Osteoblast (primary cell): ENCODE data around the gene ZDHHC24. TPM values are rescaled to one million over a fixed set of nuclear protein-coding genes. Genes with fewer than 3 reads are reported as not detected.

Experiments
- DNase-seq: peaks from one replicate; pipeline ENCODE4 v3.0.0; 2011; ENCODE audit warnings: low spot score, mixed read lengths; ENCODE audit not compliant: insufficient read length; ENCODE audit errors: missing footprints
- H2AFZ ChIP-seq: 2 replicates; pipeline ENCODE4 v1.6.0; 2011; ENCODE audit warnings: mild to moderate bottlenecking, low read length
- H3K27ac ChIP-seq: 2 replicates; pipeline ENCODE4 v1.5.1; 2011; ENCODE audit warnings: mild to moderate bottlenecking, low read depth, low read length, moderate library complexity
- H3K27me3 ChIP-seq: 2 replicates; pipeline ENCODE4 v1.6.0; 2012; ENCODE audit warnings: mild to moderate bottlenecking, control low read depth, inconsistent platforms, low read length, moderate library complexity; ENCODE audit not compliant: insufficient read depth
- H3K36me3 ChIP-seq: 2 replicates; pipeline ENCODE4 v1.5.1; 2011; ENCODE audit warnings: mild to moderate bottlenecking, low read length, control low read depth, moderate library complexity; ENCODE audit not compliant: insufficient read depth
- H3K4me1 ChIP-seq: 2 replicates; pipeline ENCODE4 v1.5.1; 2011; ENCODE audit warnings: mild to moderate bottlenecking, low read length, control low read depth, moderate library complexity; ENCODE audit not compliant: insufficient read depth
- H3K4me2 ChIP-seq: 2 replicates; pipeline ENCODE4 v1.6.0; 2011; ENCODE audit warnings: mild to moderate bottlenecking, low read length; ENCODE audit not compliant: insufficient read depth
- H3K4me3 ChIP-seq: fragments of 200-600 bp; sonication (generic); 3 replicates; pipeline ENCODE4 v1.5.1; 2012; ENCODE audit warnings: mild to moderate bottlenecking, low read length, inconsistent platforms; ENCODE audit not compliant: insufficient read depth
- H3K79me2 ChIP-seq: 2 replicates; pipeline ENCODE4 v1.6.0; 2012; ENCODE audit warnings: mild to moderate bottlenecking, low read length, control low read depth, inconsistent platforms; ENCODE audit not compliant: insufficient read depth
- H3K9me3 ChIP-seq: 2 replicates; pipeline ENCODE4 v1.5.1; 2011; ENCODE audit warnings: low read depth, low read length, control low read depth
- H4K20me1 ChIP-seq: 2 replicates; pipeline ENCODE4 v1.6.0; 2012; ENCODE audit warnings: mild to moderate bottlenecking, low read length, control low read depth; ENCODE audit not compliant: insufficient read depth
- CTCF ChIP-seq: IDR thresholded peaks from 2 replicates; pipeline ENCODE4 v1.5.1; 2011; ENCODE audit warnings: mild to moderate bottlenecking, low read depth, low read length, moderate library complexity; ENCODE audit errors: extremely low read depth
- total RNA-seq: library from RNA; depleted of rRNA; stranded (reverse); fragments of >200 nt; gene quantifications from 2 replicates; pipeline ENCODE4 v1.2.3, GENCODE V29; 2012

Gene ZDHHC24
- total RNA-seq, 1 donor: 10.5 TPM

DNA sequence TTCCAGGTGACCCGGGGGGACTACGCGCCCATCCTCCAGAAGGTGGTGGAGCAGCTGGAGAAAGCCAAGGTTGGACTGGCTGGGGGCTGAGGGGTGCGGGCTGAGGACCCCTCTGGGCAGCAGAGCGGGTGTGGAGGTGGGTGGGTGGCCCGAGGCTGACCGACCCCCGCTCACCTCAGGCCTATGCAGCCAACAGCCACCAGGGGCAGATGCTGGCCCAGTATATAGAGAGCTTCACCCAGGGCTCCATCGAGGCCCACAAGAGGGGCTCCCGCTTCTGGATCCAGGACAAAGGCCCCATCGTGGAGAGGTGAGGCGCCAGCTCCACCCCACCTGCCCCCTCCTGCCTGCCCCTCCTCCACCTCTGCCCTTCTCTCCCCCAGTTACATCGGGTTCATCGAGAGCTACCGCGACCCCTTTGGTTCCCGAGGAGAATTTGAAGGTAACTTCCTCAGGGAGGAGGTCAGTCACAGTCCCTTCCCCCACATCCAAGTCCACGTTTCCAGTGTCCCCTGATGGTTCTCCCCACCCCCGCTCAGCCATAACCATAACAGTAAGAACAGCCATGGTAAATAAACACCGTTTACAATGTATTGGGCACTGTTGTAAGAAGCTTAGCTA, 54.4 kb downstream of the ZDHHC24 start:
- Histone ChIP-seq H3K4me2 (no peak overlapping the region), H2AFZ (no peak overlapping the region), H3K27me3 (no peaks in the 10 kb centered on the region), H3K4me1 (no peaks in the 10 kb centered on the region), H3K9me3 (no peaks in the 10 kb centered on the region), H4K20me1 (no peaks in the 10 kb centered on the region), H3K36me3 (peaks cover 36% of the 10 kb centered on the region), H3K4me3 (no peak overlapping the region), H3K27ac (no peak overlapping the region), H3K79me2 (no peaks in the 10 kb centered on the region)
- peak; percentile 82 for DNase-seq
- TF ChIP-seq CTCF: peak; percentile 36

- peak; percentile 45 for DNase-seq
- H3K79me2 ChIP-seq: no peaks in the 10 kb centered on the region
- no peak for TF ChIP-seq CTCF
- no peak overlapping the region for H2AFZ ChIP-seq
- H3K36me3 ChIP-seq: peaks cover 30% of the 10 kb centered on the region
- H3K27ac ChIP-seq: no peak overlapping the region
- no peaks in the 10 kb centered on the region for H3K9me3 ChIP-seq
- H3K4me1 ChIP-seq: no peaks in the 10 kb centered on the region
- H3K4me3 ChIP-seq: no peak overlapping the region
- no peaks in the 10 kb centered on the region for H4K20me1 ChIP-seq
- no peaks in the 10 kb centered on the region for H3K27me3 ChIP-seq
- H3K4me2 ChIP-seq: no peak overlapping the region
These were observed 56.2 kb downstream of the ZDHHC24 start for GRCh38 chr11:66489636-66490035.

DNA sequence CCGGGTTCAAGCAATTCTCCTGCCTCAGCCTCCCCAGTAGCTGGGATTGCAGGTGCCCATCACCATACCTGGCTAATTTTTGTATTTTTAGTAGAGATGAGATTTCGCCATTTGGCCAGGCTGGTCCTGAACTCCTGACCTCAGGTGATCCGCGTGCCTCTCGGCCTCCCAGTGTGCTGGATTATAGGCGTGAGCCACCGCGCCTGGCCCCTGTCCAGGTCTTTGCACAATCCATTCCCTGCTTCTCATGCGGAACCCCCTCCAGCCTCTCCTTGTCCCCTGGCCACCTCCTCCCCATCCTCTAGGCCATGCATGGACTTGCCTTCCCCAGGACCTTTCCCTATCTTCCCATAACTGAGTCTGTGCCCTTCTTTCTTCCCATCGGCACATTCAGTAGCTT, 56.9 kb downstream of the ZDHHC24 start:
- no peaks in the 10 kb centered on the region for H3K4me1 ChIP-seq
- no peak overlapping the region for H3K27ac ChIP-seq
- no peak overlapping the region for H3K4me3 ChIP-seq
- H3K79me2 ChIP-seq: no peaks in the 10 kb centered on the region
- no peak overlapping the region for H3K4me2 ChIP-seq
- H2AFZ ChIP-seq: no peak overlapping the region
- peaks cover 30% of the 10 kb centered on the region for H3K36me3 ChIP-seq
- H4K20me1 ChIP-seq: no peaks in the 10 kb centered on the region
- H3K27me3 ChIP-seq: no peaks in the 10 kb centered on the region
- TF ChIP-seq CTCF: no peak
- H3K9me3 ChIP-seq: no peaks in the 10 kb centered on the region
- peak; percentile 22 for DNase-seq

- no peak overlapping the region for H3K4me2 ChIP-seq
- H3K27me3 ChIP-seq: no peaks in the 10 kb centered on the region
- H3K79me2 ChIP-seq: peaks cover 3% of the 10 kb centered on the region
- H4K20me1 ChIP-seq: peaks cover 3% of the 10 kb centered on the region
- peaks cover 4% of the 10 kb centered on the region for H3K4me1 ChIP-seq
- no peaks in the 10 kb centered on the region for H3K9me3 ChIP-seq
- peak; percentile 34 for DNase-seq
- H3K36me3 ChIP-seq: peaks cover 19% of the 10 kb centered on the region
- no peak overlapping the region for H3K4me3 ChIP-seq
- H3K27ac ChIP-seq: no peak overlapping the region
- TF ChIP-seq CTCF: no peak
- no peak overlapping the region for H2AFZ ChIP-seq
These were observed 61.0 kb downstream of the ZDHHC24 start for GRCh38 chr11:66484806-66485380.
